H1 (cell line): ENCODE data around the gene PPY. TPM values are rescaled to one million over a fixed set of nuclear protein-coding genes. Genes with fewer than 3 reads are reported as not detected.

Experiments
- CTCF ChIA-PET: fragments of 300-600 bp; sonication (Branson Sonifier 250); formaldehyde crosslinking; loops from one replicate; lab custom pipeline; 2021; ENCODE audit not compliant: partially characterized antibody; lab: Charles Lee
- POLR2A ChIA-PET: fragments of 300-600 bp; sonication (Branson Sonifier 250); formaldehyde crosslinking; loops from one replicate; lab custom pipeline; 2021; ENCODE audit warnings: inconsistent platforms; ENCODE audit not compliant: partially characterized antibody; lab: Charles Lee
- DNase-seq, 2 experiments: peaks; one replicate each; pipeline versions ENCODE4 v3.0.0 to v3.0.0-alpha.2; 2010 to 2022; ENCODE audit warnings: low spot score in 2 of 2, low read depth in 1 of 2, mixed read lengths in 1 of 2
- FAIRE-seq: peaks from 2 replicates; lab custom pipeline; 2011; peaks lifted over from hg19 to GRCh38; lab: Jason Lieb, UNC
- H2AFZ ChIP-seq: 2 replicates; pipeline ENCODE4 v1.8.1; 2012; ENCODE audit warnings: low read length, inconsistent platforms
- H2AK5ac ChIP-seq: 2 replicates; pipeline ENCODE4 v1.6.1; 2013; ENCODE audit warnings: low read depth, low read length
- H2BK120ac ChIP-seq: replicated peaks from 2 replicates; pipeline ENCODE3; 2013; ENCODE audit warnings: low read depth, low read length, inconsistent platforms
- H2BK12ac ChIP-seq: 2 replicates; pipeline ENCODE4 v1.6.1; 2013; ENCODE audit warnings: low read depth, low read length
- H2BK15ac ChIP-seq: 2 replicates; pipeline ENCODE4 v1.6.1; 2013; ENCODE audit warnings: low read length
- H2BK20ac ChIP-seq: 2 replicates; pipeline ENCODE4 v1.6.1; 2013; ENCODE audit warnings: low read length
- H2BK5ac ChIP-seq: 2 replicates; pipeline ENCODE4 v1.6.1; 2013; ENCODE audit warnings: low read depth, low read length
- H3K14ac ChIP-seq: 2 replicates; pipeline ENCODE4 v1.6.1; 2013; ENCODE audit warnings: inconsistent platforms; ENCODE audit not compliant: insufficient read length
- H3K18ac ChIP-seq: 2 replicates; pipeline ENCODE4 v1.6.1; 2013; ENCODE audit warnings: low read length; ENCODE audit errors: extremely low read depth
- H3K23ac ChIP-seq: 2 replicates; pipeline ENCODE4 v1.6.1; 2013; ENCODE audit warnings: inconsistent platforms; ENCODE audit not compliant: insufficient read length
- H3K23me2 ChIP-seq: 2 replicates; pipeline ENCODE4 v1.6.1; 2013; ENCODE audit warnings: low read depth, low read length
- H3K27ac ChIP-seq: 2 replicates; pipeline ENCODE4 v1.6.1; 2011; ENCODE audit warnings: low read depth, low read length, inconsistent platforms
- H3K27me3 ChIP-seq, 4 experiments: replicated peaks in 1 of 4; 1 replicate in 1 of 4; 2 replicates in 3 of 4; pipeline versions ENCODE4 v1.6.1 to v1.8.1; 2011 to 2013; ENCODE audit warnings: low read length in 3 of 4, mild to moderate bottlenecking in 3 of 4, inconsistent platforms in 2 of 4, mixed read lengths in 2 of 4, moderate library complexity in 1 of 4; ENCODE audit not compliant: control insufficient read depth in 3 of 4, insufficient read depth in 3 of 4; ENCODE audit errors: extremely low read depth in 1 of 4
- H3K36me3 ChIP-seq, 4 experiments: 2 replicates each; pipeline versions ENCODE4 v1.6.1 to v1.8.1; 2011 to 2013; ENCODE audit warnings: mild to moderate bottlenecking in 4 of 4, low read length in 3 of 4, moderate library complexity in 2 of 4, control low read depth in 1 of 4, inconsistent platforms in 1 of 4; ENCODE audit not compliant: insufficient read depth in 4 of 4, control insufficient read depth in 2 of 4
- H3K4ac ChIP-seq: replicated peaks from 2 replicates; pipeline ENCODE3; 2013; ENCODE audit warnings: low read length, low read depth, mixed read lengths, inconsistent platforms; ENCODE audit not compliant: insufficient read length
- H3K4me1 ChIP-seq, 4 experiments: replicated peaks in 1 of 4; 1 replicate in 1 of 4; 2 replicates in 3 of 4; pipeline versions ENCODE4 v1.6.1 to v1.8.1; 2011 to 2013; ENCODE audit warnings: low read length in 3 of 4, inconsistent platforms in 2 of 4, mixed read lengths in 1 of 4; ENCODE audit not compliant: insufficient read depth in 4 of 4, control insufficient read depth in 3 of 4
- H3K4me2 ChIP-seq, 2 experiments: 2 replicates each; pipeline versions ENCODE4 v1.6.1 to v1.8.1; 2011 to 2013; ENCODE audit warnings: low read depth in 2 of 2, low read length in 2 of 2, control low read depth in 1 of 2, inconsistent platforms in 1 of 2, mild to moderate bottlenecking in 1 of 2; ENCODE audit not compliant: insufficient read depth in 1 of 2
- H3K4me3 ChIP-seq, 4 experiments: fragments of 200-600, 300-600 bp in 1 of 4; sonication (generic), shearing (Covaris generic), sonication (Bioruptor Twin) in 1 of 4; 2 replicates each; pipeline versions ENCODE4 v1.5.1 to v1.8.1; 2011 to 2016; ENCODE audit warnings: low read length in 4 of 4, low read depth in 3 of 4, control low read depth in 2 of 4, inconsistent platforms in 2 of 4, mild to moderate bottlenecking in 2 of 4, mixed read lengths in 1 of 4, moderate library complexity in 1 of 4; ENCODE audit not compliant: insufficient read depth in 2 of 4; ENCODE audit errors: extremely low read depth in 1 of 4
- H3K56ac ChIP-seq: replicated peaks from 2 replicates; pipeline ENCODE3; 2013; ENCODE audit warnings: low read depth, mild to moderate bottlenecking, mixed read lengths, low read length, inconsistent platforms; ENCODE audit not compliant: insufficient read length
- H3K79me1 ChIP-seq: 2 replicates; pipeline ENCODE4 v1.6.1; 2013; ENCODE audit warnings: low read depth, low read length, control low read depth
- H3K79me2 ChIP-seq, 2 experiments: 2 replicates each; pipeline versions ENCODE4 v1.6.1 to v1.8.1; 2012 to 2013; ENCODE audit warnings: low read length in 2 of 2, mild to moderate bottlenecking in 2 of 2, inconsistent platforms in 1 of 2; ENCODE audit not compliant: insufficient read depth in 2 of 2, control insufficient read depth in 1 of 2
- H3K9ac ChIP-seq, 4 experiments: replicated peaks in 1 of 4; 1 replicate in 1 of 4; 2 replicates in 3 of 4; pipeline versions ENCODE4 v1.6.1 to v1.8.1; 2011 to 2013; ENCODE audit warnings: low read depth in 3 of 4, low read length in 3 of 4, control low read depth in 2 of 4, mild to moderate bottlenecking in 2 of 4, moderate library complexity in 2 of 4, inconsistent platforms in 1 of 4; ENCODE audit errors: extremely low read depth in 1 of 4
- H3K9me3 ChIP-seq, 2 experiments: 2 replicates each; pipeline versions ENCODE4 v1.6.1 to v1.8.1; 2012 to 2013; ENCODE audit warnings: mild to moderate bottlenecking in 2 of 2, moderate library complexity in 2 of 2, control low read depth in 1 of 2, inconsistent platforms in 1 of 2, low read depth in 1 of 2, low read length in 1 of 2, mixed read lengths in 1 of 2; ENCODE audit not compliant: insufficient read depth in 2 of 2
- H4K20me1 ChIP-seq, 2 experiments: replicated peaks in 1 of 2; 2 replicates each; pipeline versions ENCODE3 to v1.8.1; 2011 to 2013; ENCODE audit warnings: inconsistent platforms in 2 of 2, low read length in 2 of 2, mild to moderate bottlenecking in 1 of 2; ENCODE audit not compliant: insufficient read depth in 2 of 2, control insufficient read depth in 1 of 2
- H4K5ac ChIP-seq: 2 replicates; pipeline ENCODE4 v1.6.1; 2013; ENCODE audit warnings: low read length, low read depth, mixed read lengths, inconsistent platforms; ENCODE audit not compliant: insufficient read length
- H4K8ac ChIP-seq: 2 replicates; pipeline ENCODE4 v1.8.0; 2013; ENCODE audit warnings: mild to moderate bottlenecking, moderate library complexity, low read length, inconsistent platforms; ENCODE audit not compliant: insufficient read depth; ENCODE audit errors: extremely low read depth
- H4K91ac ChIP-seq: replicated peaks from 2 replicates; pipeline ENCODE3; 2013; ENCODE audit warnings: low read length, mixed read lengths, inconsistent platforms; ENCODE audit not compliant: insufficient read length
- CEBPB ChIP-seq: IDR thresholded peaks from 2 replicates; pipeline ENCODE4 v1.6.1; 2012; ENCODE audit warnings: low read depth, low read length
- CHD2 ChIP-seq: IDR thresholded peaks from 2 replicates; pipeline ENCODE4 v1.6.1; 2012; ENCODE audit warnings: low read length, improper control_type of control experiment
- WGBS, 2 experiments: shearing (Covaris generic) in 1 of 2; methylation state at CpG; one replicate each; pipeline versions ENCODE4 v1.1.6 to v1.1.7; 2013 to 2015; ENCODE audit warnings: low lambda C conversion rate in 2 of 2, mixed read lengths in 2 of 2, inconsistent platforms in 1 of 2, low coverage in 1 of 2, missing lambda C conversion rate in 1 of 2; ENCODE audit not compliant: insufficient replicate concordance in 2 of 2, insufficient coverage in 1 of 2, insufficient read length in 1 of 2; ENCODE audit errors: extremely low coverage in 1 of 2, missing lambda C conversion rate in 1 of 2; 5-methylcytosine and 5-hydroxymethylcytosine counted together
- polyA plus RNA-seq, 7 experiments: library from polyadenylated mRNA; depleted of rRNA in 3 of 7; stranded (reverse) in 5 of 7; unstranded in 2 of 7; fragments of >200 nt in 5 of 7; fragments of 200-250 nt in 2 of 7; gene quantifications; 1 replicate in 5 of 7; 2 replicates in 1 of 7; 4 replicates in 1 of 7; pipeline versions ENCODE4 v1.2.1 to v1.2.3, GENCODE V29; 2011 to 2013; ENCODE audit warnings: missing spikeins in 2 of 7, mixed read lengths in 2 of 7
- total RNA-seq: library from RNA; stranded (reverse); fragmentation: NEBNext Ultra II Directional; extraction: Animal tissue kit (Norgen Biotek cat#: 25700); gene quantifications from 2 replicates; pipeline ENCODE4 v1.2.1, GENCODE V29; 2021

Gene PPY
- total and polyA plus RNA-seq, 2 of the 8 experiments (the other 6 are each of a cell fraction or from before 2014, with no cell fraction given), result 0.26 TPM; not detected in 1

DNA sequence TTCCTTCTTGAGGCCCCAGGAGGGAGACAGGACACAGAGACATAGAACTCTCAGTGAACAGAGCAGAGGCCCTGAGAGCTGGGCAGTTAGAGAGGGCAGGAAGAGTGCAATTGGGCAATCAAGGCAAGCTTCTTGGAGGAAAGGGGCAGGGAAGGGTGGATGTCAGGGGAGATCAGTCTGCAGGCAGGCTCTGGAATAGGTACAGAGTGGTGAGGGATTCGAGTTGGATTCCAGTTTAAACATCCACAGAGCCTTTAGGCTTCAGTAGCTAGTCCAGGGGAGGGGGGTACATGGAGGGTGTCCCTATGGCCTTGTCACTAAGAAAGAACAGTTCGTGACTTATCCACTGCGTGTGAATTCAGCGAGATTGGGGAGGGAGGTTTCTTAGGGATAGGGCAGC, 9.5 kb upstream of the PPY start:
- no peak overlapping the region for H3K23ac ChIP-seq
- no peak for TF ChIP-seq CHD2
- TF ChIP-seq CEBPB, result peak; percentile 31; the same call in 1 of the 2 replicates
- TF ChIP-seq, all 59 proteins: peak for 1
- peak overlapping the region; percentile 53; the same call in 1 of the 2 replicates for H2AK5ac ChIP-seq
- peaks cover 16% of the 10 kb centered on the region for H3K23me2 ChIP-seq
- H3K4me3 ChIP-seq, result peak overlapping the region; percentile 61 to 73 (median 70)
- H2BK15ac ChIP-seq, result peak overlapping the region; percentile 25; the same call in 1 of the 2 replicates
- H3K27ac ChIP-seq, result no peak overlapping the region
- POLR2A ChIA-PET, result no interaction called here
- H4K8ac ChIP-seq, result no peak overlapping the region
- H4K20me1 ChIP-seq, result no peaks in the 10 kb centered on the region
- peak overlapping the region; percentile 55; the same call in 1 of the 2 replicates for H2BK12ac ChIP-seq
- H3K4me2 ChIP-seq, result peak overlapping the region; percentile 86 to 90
- peak overlapping the region; percentile 47 for H4K91ac ChIP-seq
- DNase-seq, result no peak
- peak overlapping the region; percentile 61; the same call in 1 of the 2 replicates for H2BK20ac ChIP-seq
- H3K4ac ChIP-seq, result peak overlapping the region; percentile 27
- 57% methylated on average over 4 of the region's 4 CpGs; no CpG with 5 or more reads in 1 of the 2 experiments for WGBS, 2 experiments
- no peak overlapping the region for H3K14ac ChIP-seq
- H3K9me3 ChIP-seq, result no peaks in the 10 kb centered on the region
- no peaks in the 10 kb centered on the region for H3K79me2 ChIP-seq
- no peak overlapping the region for H3K56ac ChIP-seq
- peak overlapping the region; percentile 64; the same call in 1 of the 2 replicates for H2AFZ ChIP-seq
- peaks cover 5 to 15% (median 12%) of the 10 kb centered on the region in 4 experiments for H3K4me1 ChIP-seq
- H3K27me3 ChIP-seq, result peaks cover 2 to 25% (median 18%) of the 10 kb centered on the region in 4 experiments; a peak in 6 of 7 replicates
- no peak overlapping the region for H2BK120ac ChIP-seq
- CTCF ChIA-PET, result interaction anchor here (1.3 to 10.5 kb wide), 9 partner anchors 8 to 105 kb away, joined by 3 to 106 read pairs (median 7); partner anchors contain the start of genes CD300LG and PPY
- H3K18ac ChIP-seq, result peak overlapping the region; percentile 88; the same call in 1 of the 2 replicates
- H4K5ac ChIP-seq, result no peak overlapping the region
- FAIRE-seq, result no peak
- H3K36me3 ChIP-seq, result no peaks in the 10 kb centered on the region
- H3K79me1 ChIP-seq, result no peaks in the 10 kb centered on the region
- peak overlapping the region in 1 of 4 experiments; percentile 50; a peak in 1 of 7 replicates for H3K9ac ChIP-seq
- H2BK5ac ChIP-seq, result peak overlapping the region; percentile 95; the same call in 1 of the 2 replicates
